Fibroblast of pulmonary artery (primary cell): ENCODE data around the gene CNTN4.

Source experiments
- DNase-seq: peaks from one replicate; pipeline ENCODE4 v3.0.0-alpha.2; 2010; ENCODE audit warnings: low read depth
- H3K4me3 ChIP-seq: replicated peaks from 2 replicates; pipeline ENCODE4 v1.5.1; 2011; ENCODE audit warnings: low read depth, mild to moderate bottlenecking, control low read depth, low read length, moderate library complexity
- CTCF ChIP-seq: IDR thresholded peaks from 2 replicates; pipeline ENCODE4 v1.5.1; 2011; ENCODE audit warnings: mild to moderate bottlenecking, control low read depth, low read length, inconsistent platforms; ENCODE audit errors: missing control alignments

The CNTN4 gene

DNA sequence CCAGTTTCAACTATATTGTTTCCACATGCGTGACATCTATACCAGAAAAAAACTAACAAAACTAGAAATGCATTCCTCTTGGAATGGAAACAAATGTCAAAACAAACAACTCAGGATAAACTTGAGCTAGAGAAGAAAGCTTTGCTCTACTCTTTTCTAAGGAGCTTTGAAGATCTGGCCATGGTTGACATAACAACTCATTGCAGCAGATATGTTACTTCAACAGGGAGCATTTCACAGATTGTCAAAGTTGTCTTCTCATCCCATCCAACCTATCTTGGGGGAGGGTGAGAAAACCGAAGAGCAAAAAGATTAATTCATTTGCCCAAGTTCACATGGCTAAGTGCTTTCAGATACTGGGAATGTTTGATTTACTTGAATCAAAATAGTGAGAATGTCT, 484.4 kb downstream of the CNTN4 start:
- H3K4me3 ChIP-seq = no peak overlapping the region
- no peak for DNase-seq
- no peak for TF ChIP-seq CTCF

DNA sequence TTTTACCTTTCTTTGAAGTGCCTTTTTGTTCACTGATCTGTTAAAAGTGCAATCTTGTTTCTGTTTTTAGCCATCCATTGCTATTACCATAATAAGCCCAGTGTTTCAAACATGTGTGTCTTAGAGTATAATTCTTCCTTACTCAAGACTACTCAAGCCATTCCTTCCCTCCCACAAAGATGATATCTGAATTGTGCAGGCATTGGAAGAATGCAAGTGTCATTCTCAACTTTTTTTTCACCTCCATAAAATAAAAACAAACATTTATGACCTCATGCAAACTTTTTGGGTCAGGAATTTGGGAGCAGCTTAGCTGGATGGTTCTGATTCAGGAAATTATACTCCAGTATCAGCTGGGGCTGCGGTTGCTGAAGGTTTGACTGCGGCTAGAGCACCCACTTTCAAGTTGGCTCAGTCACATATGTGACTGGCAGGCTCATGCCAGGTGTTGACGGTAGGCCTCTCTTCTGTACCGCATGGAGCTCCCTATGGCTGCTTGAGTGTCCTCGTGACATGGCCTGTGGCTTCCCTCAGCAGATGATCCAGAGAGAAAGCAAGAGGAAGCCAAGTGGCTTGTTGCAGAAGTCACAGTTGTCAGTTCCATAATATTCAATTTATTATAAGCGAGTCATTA, 490.8 kb downstream of the CNTN4 start:
- no peak overlapping the region for H3K4me3 ChIP-seq
- TF ChIP-seq CTCF = no peak
- DNase-seq = no peak

DNA sequence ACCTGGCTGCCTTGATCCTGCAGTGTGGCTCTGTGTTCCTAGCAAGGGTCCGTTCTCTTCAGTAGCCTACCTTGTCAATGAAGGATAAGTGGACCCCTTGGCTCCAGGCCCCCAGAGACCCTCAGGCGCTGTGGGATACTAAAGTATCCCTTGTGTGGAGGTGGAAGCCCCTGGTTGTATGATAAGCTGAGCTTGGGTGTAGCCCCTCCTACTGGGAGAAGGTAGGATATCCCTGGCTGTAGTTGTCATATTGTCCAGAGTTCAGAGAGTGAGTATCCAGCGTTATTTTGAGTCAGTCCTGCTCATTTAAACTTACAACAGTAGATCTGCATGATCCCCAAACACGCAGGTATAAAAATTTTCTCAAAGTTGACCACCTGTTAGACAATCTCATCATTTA, 496.8 kb downstream of the CNTN4 start:
- no peak overlapping the region for H3K4me3 ChIP-seq
- no peak for DNase-seq
- TF ChIP-seq CTCF = no peak

GRCh38 chr3:2597615-2598014, 498.9 kb downstream of the CNTN4 start:
- no peak overlapping the region for H3K4me3 ChIP-seq
- TF ChIP-seq CTCF = no peak
- no peak for DNase-seq

GRCh38 chr3:2599471-2599870, 500.8 kb downstream of the CNTN4 start:
- TF ChIP-seq CTCF = no peak
- H3K4me3 ChIP-seq = no peak overlapping the region
- DNase-seq = no peak

DNA sequence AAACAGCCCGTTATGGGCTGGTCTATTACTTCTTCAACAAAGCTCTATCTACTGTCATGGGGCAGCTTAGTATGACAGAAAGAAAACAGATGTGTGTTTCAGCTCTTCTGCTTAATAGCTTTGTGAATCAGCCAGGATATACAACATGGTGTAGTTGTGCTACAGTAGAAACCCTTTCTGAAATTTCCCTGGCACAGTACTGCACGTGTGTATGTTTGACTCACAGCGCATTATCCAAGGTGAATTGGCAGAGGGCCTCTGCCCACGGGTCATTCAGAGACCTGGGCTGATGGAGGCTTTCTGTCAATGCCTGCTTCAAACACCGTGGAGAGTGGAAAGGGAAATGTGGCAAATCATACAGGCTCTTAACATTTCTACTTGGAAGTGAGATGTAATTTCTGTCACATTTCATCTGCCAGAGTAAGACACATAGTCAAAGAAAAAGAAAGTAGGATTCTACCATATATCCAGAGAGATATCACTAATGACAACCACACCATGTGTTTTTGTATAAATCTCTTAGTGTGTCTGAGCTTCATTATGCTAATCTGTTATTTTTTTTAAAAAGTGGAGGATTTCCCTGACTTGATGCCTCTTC, 505.1 kb downstream of the CNTN4 start:
- DNase-seq = no peak
- no peak for TF ChIP-seq CTCF
- H3K4me3 ChIP-seq = no peak overlapping the region

DNA sequence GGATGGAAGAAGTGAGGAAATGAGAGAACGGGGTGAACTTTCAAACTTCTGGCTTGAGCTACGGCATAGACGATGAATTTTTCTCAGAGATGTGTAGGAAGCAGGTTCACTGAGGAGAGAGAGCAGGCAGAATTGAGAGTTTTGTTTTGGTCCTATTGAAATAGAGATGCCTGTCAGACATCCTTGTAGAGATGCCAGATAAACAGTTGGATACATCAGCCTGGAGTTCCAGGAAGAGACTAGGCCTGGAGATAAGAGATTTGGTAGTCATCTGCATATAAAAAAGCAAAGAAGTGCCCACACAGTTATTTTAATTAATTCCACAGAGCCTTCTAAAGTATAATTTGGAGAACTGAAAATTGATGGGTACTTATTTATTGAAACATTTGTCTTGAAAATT, 515.9 kb downstream of the CNTN4 start:
- no peak for DNase-seq
- no peak for TF ChIP-seq CTCF

More for the DNA sequence above, 515.9 kb downstream of the CNTN4 start:
- H3K4me3 ChIP-seq = no peak overlapping the region
